Astrocyte (in vitro differentiated cells and primary cell): ENCODE results near the gene CFAP65. TPM values are rescaled to one million over a fixed set of nuclear protein-coding genes. Genes with fewer than 3 reads are reported as not detected.
A peak's percentile ranks its signal among the peaks of the same experiment; 100 is the strongest.

ENCODE experiments used
- DNase-seq: peaks from one replicate; pipeline ENCODE4 v3.0.0-alpha.2; 2010; ENCODE audit warnings: low read depth
- FAIRE-seq: peaks from 2 replicates; lab custom pipeline; 2011; peaks lifted over from hg19 to GRCh38; lab: Jason Lieb, UNC
- H2AFZ ChIP-seq: 2 replicates; pipeline ENCODE4 v1.6.0; 2012; ENCODE audit warnings: low read depth, low read length, inconsistent platforms
- H3K27ac ChIP-seq: 2 replicates; pipeline ENCODE4 v1.5.1; 2011; ENCODE audit warnings: low read depth, low read length, inconsistent platforms
- H3K27me3 ChIP-seq: 2 replicates; pipeline ENCODE4 v1.6.0; 2011; ENCODE audit warnings: low read length, inconsistent platforms; ENCODE audit not compliant: insufficient read depth
- H3K36me3 ChIP-seq: 2 replicates; pipeline ENCODE4 v1.5.1; 2011; ENCODE audit warnings: low read length, inconsistent platforms; ENCODE audit not compliant: insufficient read depth
- H3K4me1 ChIP-seq: 2 replicates; pipeline ENCODE4 v1.5.1; 2011; ENCODE audit warnings: low read length, inconsistent platforms; ENCODE audit not compliant: insufficient read depth
- H3K4me2 ChIP-seq: 2 replicates; pipeline ENCODE4 v1.6.0; 2012; ENCODE audit warnings: low read length, inconsistent platforms
- H3K4me3 ChIP-seq: 2 replicates; pipeline ENCODE4 v1.5.1; 2011; ENCODE audit warnings: low read depth, mild to moderate bottlenecking, low read length, inconsistent platforms; ENCODE audit not compliant: insufficient read depth
- H3K79me2 ChIP-seq: 2 replicates; pipeline ENCODE4 v1.6.0; 2012; ENCODE audit warnings: mild to moderate bottlenecking, low read length, inconsistent platforms; ENCODE audit not compliant: insufficient read depth
- H3K9ac ChIP-seq: 2 replicates; pipeline ENCODE4 v1.6.0; 2012; ENCODE audit warnings: mild to moderate bottlenecking, low read length, inconsistent platforms
- H3K9me3 ChIP-seq: 2 replicates; pipeline ENCODE4 v1.5.1; 2012; ENCODE audit warnings: low read depth, mild to moderate bottlenecking, low read length, inconsistent platforms; ENCODE audit not compliant: insufficient read depth
- H4K20me1 ChIP-seq: 2 replicates; pipeline ENCODE4 v1.6.0; 2012; ENCODE audit warnings: low read length, inconsistent platforms; ENCODE audit not compliant: insufficient read depth
- H3K27ac Mint-ChIP-seq: one replicate; pipeline ENCODE4 v1.8.0; 2021; ENCODE audit warnings: mild to moderate bottlenecking, mixed read lengths; ENCODE audit not compliant: unreplicated experiment
- H3K27me3 Mint-ChIP-seq: one replicate; pipeline ENCODE4 v1.8.0; 2021; ENCODE audit warnings: low read depth, mixed read lengths; ENCODE audit not compliant: unreplicated experiment
- H3K36me3 Mint-ChIP-seq: one replicate; pipeline ENCODE4 v1.8.0; 2021; ENCODE audit warnings: low read depth, mixed read lengths; ENCODE audit not compliant: unreplicated experiment
- H3K4me1 Mint-ChIP-seq: one replicate; pipeline ENCODE4 v1.8.0; 2021; ENCODE audit warnings: low read depth, mixed read lengths; ENCODE audit not compliant: unreplicated experiment
- H3K4me3 Mint-ChIP-seq: one replicate; pipeline ENCODE4 v1.8.0; 2021; ENCODE audit warnings: mild to moderate bottlenecking, moderate library complexity, mixed read lengths; ENCODE audit not compliant: unreplicated experiment
- H3K9me3 Mint-ChIP-seq: one replicate; pipeline ENCODE4 v1.8.0; 2021; ENCODE audit warnings: mild to moderate bottlenecking, mixed read lengths; ENCODE audit not compliant: unreplicated experiment
- EZH2 ChIP-seq: IDR thresholded peaks from 2 replicates; pipeline ENCODE4 v1.6.1; 2012; ENCODE audit warnings: mild to moderate bottlenecking, low read length, inconsistent platforms; ENCODE audit not compliant: insufficient read depth
- total RNA-seq: library from RNA; stranded (reverse); gene quantifications from 2 replicates; pipeline ENCODE4 v1.2.1, GENCODE V29; 2021
- TF ChIP-seq, protein P1 (sequence below): IDR thresholded peaks from 2 replicates; pipeline ENCODE4 v1.5.1; 2011; ENCODE audit warnings: low read depth, mild to moderate bottlenecking, inconsistent platforms, low read length, moderate library complexity; ENCODE audit not compliant: insufficient read depth

CFAP65 gene
- total RNA-seq, 1 donor from 2014 or later, result 0.27 TPM

DNA sequence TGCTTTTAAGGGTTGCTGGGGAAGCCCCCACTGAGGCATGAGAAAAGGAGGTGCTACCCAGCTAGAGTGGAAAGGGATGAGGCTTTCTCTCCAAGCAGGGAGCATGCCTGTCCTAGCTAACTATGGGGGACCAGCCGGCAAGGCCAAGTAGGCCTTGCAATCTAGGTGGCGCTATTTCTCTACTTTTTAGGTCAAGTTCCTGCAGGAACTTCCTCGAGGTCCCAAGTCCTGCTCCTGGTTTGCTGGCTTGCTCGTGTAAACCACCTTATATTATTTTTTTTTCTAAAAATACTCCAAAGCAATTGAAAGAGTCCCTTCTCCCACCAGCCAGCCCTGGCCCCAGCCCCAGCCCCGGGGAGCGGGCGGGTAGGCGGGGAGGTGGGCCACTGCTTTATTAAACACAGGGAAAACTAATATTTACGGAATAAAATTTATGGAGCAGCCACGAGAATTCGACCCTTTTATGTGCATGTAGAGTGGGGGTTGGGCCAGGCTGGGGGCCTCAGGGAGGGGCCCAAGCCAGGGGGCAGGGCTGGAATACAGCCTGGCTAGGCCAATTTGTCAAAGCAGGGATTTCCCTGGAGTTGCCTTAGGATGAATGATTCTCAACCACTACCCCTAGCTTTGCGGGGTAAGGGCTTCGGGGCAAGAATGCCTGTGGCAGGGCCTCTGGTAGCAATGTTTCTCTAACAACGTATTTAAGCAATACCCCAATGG, 32.3 kb upstream of the CFAP65 start:
- peaks cover 3% of the 10 kb centered on the region for H3K9me3 ChIP-seq
- H3K9me3 Mint-ChIP-seq, result peaks cover 1% of the 10 kb centered on the region
- H3K4me1 Mint-ChIP-seq, result no peaks in the 10 kb centered on the region
- H3K4me2 ChIP-seq, result no peak overlapping the region
- H3K9ac ChIP-seq, result no peak overlapping the region
- no peak overlapping the region for H3K27ac Mint-ChIP-seq
- no peaks in the 10 kb centered on the region for H3K27me3 ChIP-seq
- H3K36me3 ChIP-seq, result peaks cover 3% of the 10 kb centered on the region
- FAIRE-seq, result no peak
- H2AFZ ChIP-seq, result no peak overlapping the region
- no peaks in the 10 kb centered on the region for H3K79me2 ChIP-seq
- no peak overlapping the region for H3K4me3 Mint-ChIP-seq
- H3K27ac ChIP-seq, result no peak overlapping the region
- H3K27me3 Mint-ChIP-seq, result peaks cover 38% of the 10 kb centered on the region
- H3K36me3 Mint-ChIP-seq, result peaks cover 27% of the 10 kb centered on the region
- no peak overlapping the region for H3K4me3 ChIP-seq
- peaks cover under 1% of the 10 kb centered on the region for H4K20me1 ChIP-seq
- TF ChIP-seq, protein P1, sequence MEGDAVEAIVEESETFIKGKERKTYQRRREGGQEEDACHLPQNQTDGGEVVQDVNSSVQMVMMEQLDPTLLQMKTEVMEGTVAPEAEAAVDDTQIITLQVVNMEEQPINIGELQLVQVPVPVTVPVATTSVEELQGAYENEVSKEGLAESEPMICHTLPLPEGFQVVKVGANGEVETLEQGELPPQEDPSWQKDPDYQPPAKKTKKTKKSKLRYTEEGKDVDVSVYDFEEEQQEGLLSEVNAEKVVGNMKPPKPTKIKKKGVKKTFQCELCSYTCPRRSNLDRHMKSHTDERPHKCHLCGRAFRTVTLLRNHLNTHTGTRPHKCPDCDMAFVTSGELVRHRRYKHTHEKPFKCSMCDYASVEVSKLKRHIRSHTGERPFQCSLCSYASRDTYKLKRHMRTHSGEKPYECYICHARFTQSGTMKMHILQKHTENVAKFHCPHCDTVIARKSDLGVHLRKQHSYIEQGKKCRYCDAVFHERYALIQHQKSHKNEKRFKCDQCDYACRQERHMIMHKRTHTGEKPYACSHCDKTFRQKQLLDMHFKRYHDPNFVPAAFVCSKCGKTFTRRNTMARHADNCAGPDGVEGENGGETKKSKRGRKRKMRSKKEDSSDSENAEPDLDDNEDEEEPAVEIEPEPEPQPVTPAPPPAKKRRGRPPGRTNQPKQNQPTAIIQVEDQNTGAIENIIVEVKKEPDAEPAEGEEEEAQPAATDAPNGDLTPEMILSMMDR, result peak; percentile 60
- TF ChIP-seq EZH2, result no peak
- DNase-seq, result peak; percentile 25
- H3K4me1 ChIP-seq, result no peaks in the 10 kb centered on the region

- no peaks in the 10 kb centered on the region for H3K4me1 Mint-ChIP-seq
Measured at GRCh38 chr2:219072741-219073250, 31.5 kb upstream of the CFAP65 start.

More at GRCh38 chr2:219072741-219073250, 31.5 kb upstream of the CFAP65 start:
- Histone ChIP-seq H3K9me3 (peaks cover 3% of the 10 kb centered on the region), H3K36me3 (peaks cover 3% of the 10 kb centered on the region), H4K20me1 (no peaks in the 10 kb centered on the region), H3K27ac (no peak overlapping the region), H3K4me1 (no peaks in the 10 kb centered on the region), H2AFZ (no peak overlapping the region), H3K79me2 (no peaks in the 10 kb centered on the region), H3K4me3 (no peak overlapping the region), H3K27me3 (no peaks in the 10 kb centered on the region), H3K9ac (no peak overlapping the region), H3K4me2 (no peak overlapping the region)
- peaks cover 1% of the 10 kb centered on the region for H3K9me3 Mint-ChIP-seq
- H3K27me3 Mint-ChIP-seq, result peaks cover 41% of the 10 kb centered on the region
- H3K4me3 Mint-ChIP-seq, result no peak overlapping the region
- peaks cover 25% of the 10 kb centered on the region for H3K36me3 Mint-ChIP-seq
- DNase-seq (no peak), FAIRE-seq (no peak)
- TF ChIP-seq, protein P1, result no peak
- TF ChIP-seq EZH2, result no peak
- H3K27ac Mint-ChIP-seq, result no peak overlapping the region
